ENCODE data around the gene STX16. TPM values are rescaled to one million over a fixed set of nuclear protein-coding genes. Genes with fewer than 3 reads are reported as not detected.

The STX16 gene
- total and polyA plus RNA-seq, 9 of the 15 experiments (the other 6 are each of a cell fraction or from before 2014, with no cell fraction given), result 4.4 to 43.5 (median 14.7) TPM

- peak overlapping the region; percentile 86; the same call in 1 of the 2 replicates for H3K4me2 ChIP-seq (ENCODE audit: insufficient read depth, low read length)
- H2AFZ ChIP-seq (ENCODE audit: low read depth, low read length), result peak overlapping the region; percentile 88
- in situ Hi-C loops (cut with MboI), result loop anchor here (10.0 kb wide), 1 partner anchor 195 kb away; no protein-coding TSS in a partner anchor
- POLR2A ChIA-PET, result interaction anchor here (0.7 to 1.8 kb wide), 6 partner anchors 9 to 574 kb away, joined by 3 to 16 read pairs (median 6); no protein-coding TSS in a partner anchor
- FAIRE-seq (no peak), DNase-seq (ENCODE audit: extremely low read depth in 1 of 4, low spot score in 3 of 4) (peak in 3 of 4 experiments; percentile 29 to 53 (median 35)), ATAC-seq (no peak)
- peaks cover 4 to 20% of the 10 kb centered on the region in 2 experiments; a peak in 4 of 5 replicates for H3K4me1 ChIP-seq (replicated peaks in 1 of 2; ENCODE audit: control insufficient read depth in 2 of 2, insufficient read depth in 2 of 2, low read length in 2 of 2)
- H3K79me2 ChIP-seq (ENCODE audit: control insufficient read depth, insufficient read depth, low read length), result peaks cover 43% of the 10 kb centered on the region
- no peaks in the 10 kb centered on the region for H4K20me1 ChIP-seq (replicated peaks; ENCODE audit: control insufficient read depth, insufficient read depth, low read length)
- intact Hi-C loops (cut with micrococcal nuclease), result loop anchor here (2.0 to 10.0 kb wide), 3 partner anchors 169 to 415 kb away; no protein-coding TSS in a partner anchor
- peak overlapping the region; percentile 91; the same call in 2 of the 3 replicates for H3K27ac ChIP-seq (ENCODE audit: extremely low read depth, low read depth, low read length)
- H3K9me3 ChIP-seq (replicated peaks; ENCODE audit: control insufficient read depth, insufficient read depth, low read depth, low read length), result no peaks in the 10 kb centered on the region
- peaks cover 7% of the 10 kb centered on the region; the same call in 1 of the 3 replicates for H3K36me3 ChIP-seq (ENCODE audit: control insufficient read depth, insufficient read depth, low read length)
- H3K27me3 ChIP-seq (ENCODE audit: control insufficient read depth in 2 of 2, insufficient read depth in 2 of 2, low read length in 2 of 2), result no peaks in the 10 kb centered on the region
- no peaks in the 10 kb centered on the region for H3K9me1 ChIP-seq (ENCODE audit: control insufficient read depth, insufficient read depth, low read length)
- H3K9ac ChIP-seq (ENCODE audit: insufficient read depth in 1 of 2, low read depth in 2 of 2, low read length in 2 of 2), result peak overlapping the region; percentile 82 to 97; a peak in 3 of 4 replicates
- TF ChIP-seq MCM7 (IDR thresholded peaks at IDR 0.05), result no peak
- no peak for TF ChIP-seq THRA (IDR thresholded peaks at IDR 0.05)
- peak; percentile 81 for TF ChIP-seq ZBTB7A (IDR thresholded peaks at IDR 0.05; ENCODE audit: borderline replicate concordance, control insufficient read depth, low read depth, low read length)
- no peak for TF ChIP-seq KLF1 (tag; IDR thresholded peaks at IDR 0.05)
- no peak for TF ChIP-seq MAX (CRISPR knock-in tag; IDR thresholded peaks at IDR 0.05)
- TF ChIP-seq ZNF239 (CRISPR knock-in tag; IDR thresholded peaks at IDR 0.05), result no peak
- WGBS (ENCODE audit: insufficient coverage, low coverage, missing lambda C conversion rate), result 55% methylated on average over 8 of the region's 62 CpGs
- no TSS peak for BruUV-seq (replicated peaks)
- CTCF ChIA-PET (ENCODE audit: low intra/inter-chr PET ratio), result interaction anchor here (0.7 kb wide), 1 partner anchor 237 kb away, joined by 4 read pairs; no protein-coding TSS in a partner anchor
- peak overlapping the region; percentile 81 for H3K4me3 ChIP-seq
These were observed 805 bp upstream of the STX16 start for GRCh38 chr20:58650181-58650775.
